HG02885 (cell line): ENCODE measurements around the gene PRKAA2.

Experiments used
- ATAC-seq: cut with Tn5 transposase; IDR thresholded peaks from one replicate; pipeline ENCODE4 v1.9.1; 2021; ENCODE audit warnings: mild to moderate bottlenecking; ENCODE audit not compliant: unreplicated experiment, poor library complexity

PRKAA2 gene

DNA sequence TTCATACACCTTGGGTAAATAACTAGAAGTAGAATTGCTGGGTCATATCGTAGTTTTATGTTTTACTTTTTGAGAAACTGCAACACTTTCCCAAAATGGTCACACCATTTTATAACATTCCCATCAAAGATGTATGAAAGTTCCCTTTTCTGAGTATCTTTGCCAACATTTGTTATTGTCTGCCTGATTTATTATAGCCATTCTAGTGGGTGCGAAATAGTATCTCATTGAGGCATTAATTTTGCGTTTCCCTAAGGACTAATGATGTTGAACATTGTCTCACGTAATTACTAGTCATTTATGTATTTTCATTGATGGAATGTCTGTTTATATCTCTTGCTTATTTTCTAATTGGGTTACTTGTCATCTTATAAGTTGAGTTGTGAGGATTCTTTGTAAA lies 3.4 kb downstream of the PRKAA2 start:
- no peak for ATAC-seq

DNA sequence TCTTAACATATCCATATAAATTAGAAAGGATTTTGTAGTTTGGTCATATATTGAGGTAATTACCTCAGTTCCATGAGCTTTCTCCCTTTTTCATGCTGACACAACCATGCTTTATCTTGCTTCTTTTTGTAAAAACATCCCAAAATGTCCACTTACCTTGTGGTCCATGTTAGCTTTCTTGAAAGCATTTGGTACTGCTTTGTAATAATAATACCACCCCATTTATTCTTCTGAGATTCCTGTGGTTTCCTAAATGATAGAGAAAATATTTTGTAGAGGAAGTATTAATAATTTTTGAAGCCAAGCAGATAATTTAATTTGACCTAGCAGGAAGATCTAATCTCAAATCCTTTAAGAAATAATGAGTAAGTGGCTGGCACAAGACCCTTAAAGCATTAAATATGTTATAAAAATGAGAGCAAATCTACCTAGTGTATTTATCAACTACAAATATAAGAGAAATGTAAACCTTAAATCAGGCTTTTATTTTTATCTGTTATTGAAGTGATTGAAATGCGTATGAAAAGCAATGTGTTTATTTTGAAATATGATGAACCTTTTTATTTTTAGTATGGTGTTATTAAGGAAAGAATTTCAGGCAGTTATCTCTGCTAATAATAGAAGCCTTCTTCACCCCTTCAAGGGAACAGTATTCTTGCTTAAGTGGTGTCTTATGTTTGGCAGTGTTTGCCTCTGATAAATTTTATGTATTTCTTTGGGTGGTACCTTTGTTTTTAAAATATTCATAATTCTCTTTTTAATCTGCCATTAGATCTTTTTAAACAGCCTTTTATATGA lies 9.2 kb downstream of the PRKAA2 start:
- no peak for ATAC-seq

DNA sequence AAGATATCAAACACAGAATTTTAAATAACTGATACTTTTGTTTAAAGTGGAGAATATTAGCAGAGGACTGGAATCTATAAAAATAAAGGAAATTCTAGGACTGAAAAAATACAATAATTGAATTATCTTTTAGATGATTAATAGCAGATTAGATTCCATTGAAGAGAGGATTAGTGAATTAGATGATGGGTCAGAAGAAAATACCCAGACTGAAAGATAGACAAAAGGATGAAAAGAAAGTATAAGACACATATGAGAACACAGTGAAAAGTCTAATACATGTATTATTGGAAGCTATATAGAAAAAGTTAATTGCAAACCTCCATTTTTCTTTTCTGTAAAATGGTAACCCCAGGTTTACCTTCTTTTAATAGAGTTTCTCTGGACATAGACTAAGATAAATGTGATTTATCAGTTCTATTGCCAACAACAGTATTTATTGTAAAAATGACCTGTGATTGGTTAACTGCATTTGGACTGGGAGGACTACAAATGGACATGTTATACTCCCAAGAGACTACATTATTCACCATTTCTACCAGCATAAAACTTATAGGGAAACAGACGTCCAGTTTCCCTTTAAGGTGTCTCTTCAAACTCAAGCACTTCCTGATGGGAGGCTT lies 11.0 kb downstream of the PRKAA2 start:
- ATAC-seq: no peak

DNA sequence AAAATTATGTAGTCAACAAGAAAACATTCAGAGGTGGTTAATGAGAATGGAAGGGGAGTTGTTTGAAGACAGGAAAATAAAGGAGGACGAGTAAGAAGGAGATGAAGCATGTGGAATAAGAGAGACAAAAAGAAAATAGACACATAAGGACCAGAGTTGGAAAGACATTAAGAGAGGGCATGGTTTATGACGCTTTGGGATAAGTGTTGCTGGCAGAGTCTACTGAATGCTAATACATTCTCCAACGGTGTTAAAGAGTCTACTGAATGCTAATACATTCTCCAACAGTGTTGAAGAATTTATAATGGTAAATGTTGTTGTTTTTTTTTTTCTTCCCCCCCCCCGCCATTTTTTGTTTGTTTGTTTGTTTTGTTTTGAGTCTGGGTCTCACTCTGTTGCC lies 13.1 kb downstream of the PRKAA2 start:
- ATAC-seq: no peak

DNA sequence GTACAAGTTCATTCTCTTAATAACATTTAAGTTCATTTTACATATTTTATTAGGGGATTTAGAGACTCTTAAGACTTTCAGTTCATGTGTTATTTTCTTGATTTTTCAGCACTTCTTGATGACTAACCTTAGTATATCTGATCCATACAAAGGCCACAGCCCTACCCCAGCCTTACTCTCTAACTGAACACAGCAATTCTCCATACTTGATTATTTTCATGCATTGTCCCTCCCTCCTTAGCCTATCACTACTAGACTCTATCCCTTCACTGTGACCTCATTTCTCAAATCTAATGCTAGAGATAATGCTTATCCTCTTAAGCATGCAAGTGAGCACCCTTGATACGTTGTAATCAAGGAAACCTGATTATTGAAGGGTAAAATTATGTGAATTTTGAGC lies 15.2 kb downstream of the PRKAA2 start:
- no peak for ATAC-seq

DNA sequence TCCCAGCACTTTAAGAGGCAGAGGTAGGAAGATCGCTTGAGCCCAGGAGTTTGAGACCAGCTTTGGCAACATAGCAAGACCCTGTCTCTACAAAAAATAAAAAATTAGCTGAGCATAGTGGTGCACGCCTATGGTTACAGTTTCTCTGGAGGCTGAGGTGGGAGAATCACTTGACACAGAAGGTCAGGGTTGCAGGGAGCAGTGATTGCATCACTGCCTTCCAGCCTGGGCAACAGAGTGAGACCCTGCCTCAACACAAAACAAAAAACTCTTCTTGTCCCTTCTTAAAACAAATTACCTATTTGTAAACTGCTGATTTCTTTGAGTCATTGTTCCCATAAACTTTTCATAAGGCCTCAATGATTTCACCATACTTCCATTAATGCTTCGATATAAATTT lies 18.7 kb downstream of the PRKAA2 start:
- ATAC-seq: no peak

DNA sequence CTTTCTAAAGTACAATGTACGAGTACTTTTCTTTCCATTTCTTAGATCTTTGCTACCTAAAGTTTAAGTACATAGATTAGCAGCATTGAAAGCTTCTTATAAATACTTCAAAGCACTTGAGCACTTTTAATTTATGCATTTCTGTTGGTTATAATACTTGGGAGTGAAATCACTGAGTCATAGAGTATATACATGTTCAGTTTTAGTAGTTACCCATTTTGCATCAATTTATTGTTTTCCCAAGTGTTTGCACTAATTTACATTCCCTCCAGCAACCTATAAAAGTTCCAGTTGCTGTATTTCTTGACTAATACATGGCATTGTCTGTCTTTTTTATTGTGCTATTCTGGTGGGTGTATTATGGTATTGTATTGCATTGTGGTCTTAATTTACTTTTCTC lies 20.3 kb downstream of the PRKAA2 start:
- ATAC-seq: no peak

DNA sequence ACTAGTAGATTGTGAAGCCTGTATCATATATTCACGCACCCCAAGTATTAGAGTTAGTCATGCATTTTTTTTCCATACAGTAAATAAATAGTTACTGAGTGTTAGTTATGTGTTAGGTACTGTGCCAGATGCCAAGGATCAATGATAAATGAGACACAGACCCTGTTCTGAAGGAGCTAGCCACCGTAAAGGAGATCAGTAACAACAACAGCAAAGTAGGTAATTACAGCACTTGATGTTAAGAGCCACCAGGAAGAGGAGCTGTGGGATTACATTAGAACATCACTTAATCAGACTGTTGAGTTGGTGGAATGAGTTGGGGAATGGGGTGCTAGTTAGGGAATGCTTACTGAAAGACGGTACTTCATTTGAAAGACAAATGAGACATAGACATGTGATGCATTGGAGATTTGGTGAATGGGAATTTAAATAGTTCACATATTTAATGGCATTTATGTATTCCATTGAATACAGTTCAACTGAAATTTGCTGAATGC lies 21.0 kb downstream of the PRKAA2 start:
- no peak for ATAC-seq

DNA sequence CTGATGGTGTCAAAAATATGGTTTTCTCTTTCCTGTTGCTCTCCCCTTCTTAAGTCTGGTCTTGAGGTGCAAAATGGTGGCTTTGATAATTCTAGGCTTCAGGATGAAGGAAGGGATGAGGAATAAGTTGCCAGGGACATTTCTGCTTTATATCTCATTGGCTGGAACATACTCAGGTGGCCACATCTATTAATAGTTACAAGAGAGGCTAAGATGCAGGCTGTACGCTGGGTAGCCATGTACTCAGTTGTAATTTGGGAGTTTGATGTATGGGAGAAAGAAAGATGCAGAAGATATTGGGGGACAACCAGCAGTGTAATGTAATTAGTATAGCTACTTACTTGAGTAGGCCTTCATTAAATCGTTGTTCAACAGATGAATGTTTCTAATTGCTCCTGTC lies 25.2 kb downstream of the PRKAA2 start:
- ATAC-seq: no peak

DNA sequence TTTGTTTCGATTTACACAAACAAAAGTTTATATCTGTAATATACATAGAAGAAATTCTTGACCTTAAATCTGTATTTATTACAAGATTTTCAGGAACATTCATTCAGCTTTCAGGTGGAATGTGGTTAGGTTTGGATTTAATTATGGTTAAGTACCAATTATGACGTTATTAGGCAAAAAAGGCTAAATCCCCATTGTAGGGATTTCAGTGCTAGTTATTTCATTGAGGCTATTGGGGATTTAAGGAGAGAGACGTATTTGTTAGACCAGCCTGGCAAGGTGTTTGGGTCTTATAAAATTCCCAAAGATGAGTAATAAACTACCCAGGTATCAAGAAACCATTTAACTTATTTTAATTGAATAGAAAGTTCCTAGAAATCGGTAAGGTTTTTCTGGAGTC lies 26.0 kb downstream of the PRKAA2 start:
- ATAC-seq: no peak

DNA sequence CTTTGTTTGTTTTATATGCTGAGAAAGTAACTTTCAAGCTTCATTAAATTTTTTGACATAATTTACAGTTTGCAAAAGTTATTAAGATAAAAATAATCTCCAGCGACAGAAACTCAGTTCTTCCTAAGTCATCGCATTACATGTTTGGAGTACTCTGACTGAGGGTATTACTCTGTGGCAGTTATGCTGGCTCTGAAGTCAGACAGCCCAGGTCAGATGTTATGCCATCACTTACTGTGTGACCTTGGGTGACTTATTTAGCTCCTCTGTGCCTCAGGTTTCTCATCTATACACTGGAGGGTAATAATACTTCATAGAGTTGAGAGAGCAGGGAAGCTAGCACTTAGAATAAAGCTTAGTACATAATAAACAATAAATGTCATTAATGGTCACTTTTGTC lies 26.4 kb downstream of the PRKAA2 start:
- no peak for ATAC-seq

DNA sequence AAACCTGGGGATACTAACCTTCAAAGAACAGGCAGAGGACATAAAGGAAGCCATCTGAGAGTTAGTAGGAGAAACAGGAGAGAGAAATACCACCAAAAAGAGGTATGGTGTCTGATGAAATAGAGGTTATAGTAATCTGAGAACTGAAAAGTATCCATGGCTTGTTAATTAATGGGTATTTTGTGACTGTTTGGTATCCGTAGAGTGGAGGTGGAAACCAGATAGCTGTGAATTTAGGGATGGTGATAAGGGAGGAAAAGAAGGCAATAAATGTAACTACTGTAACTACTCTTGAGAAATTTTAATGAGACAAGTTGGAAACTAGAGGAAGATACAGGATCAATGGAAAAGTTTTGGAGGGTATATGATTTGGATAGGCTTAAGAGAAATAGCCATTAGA lies 27.5 kb downstream of the PRKAA2 start:
- no peak for ATAC-seq

DNA sequence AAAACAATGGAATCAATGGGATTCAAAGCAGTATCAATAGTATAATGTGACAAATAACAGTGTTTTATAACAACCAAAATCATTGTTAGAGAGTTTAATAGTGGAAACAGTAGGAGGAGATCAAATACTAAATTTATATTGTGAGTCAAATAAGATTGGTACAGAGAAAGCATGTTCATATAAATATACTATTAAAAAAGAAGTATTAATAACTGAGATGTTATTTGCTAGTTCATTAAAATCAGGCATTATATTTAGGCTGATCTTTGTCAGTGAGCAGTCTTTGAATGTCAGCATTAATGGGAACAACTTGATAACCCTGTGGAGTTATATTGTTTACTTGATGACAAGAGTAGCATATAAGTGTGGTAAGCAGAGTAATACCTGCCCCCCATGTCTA lies 30.6 kb downstream of the PRKAA2 start:
- no peak for ATAC-seq

DNA sequence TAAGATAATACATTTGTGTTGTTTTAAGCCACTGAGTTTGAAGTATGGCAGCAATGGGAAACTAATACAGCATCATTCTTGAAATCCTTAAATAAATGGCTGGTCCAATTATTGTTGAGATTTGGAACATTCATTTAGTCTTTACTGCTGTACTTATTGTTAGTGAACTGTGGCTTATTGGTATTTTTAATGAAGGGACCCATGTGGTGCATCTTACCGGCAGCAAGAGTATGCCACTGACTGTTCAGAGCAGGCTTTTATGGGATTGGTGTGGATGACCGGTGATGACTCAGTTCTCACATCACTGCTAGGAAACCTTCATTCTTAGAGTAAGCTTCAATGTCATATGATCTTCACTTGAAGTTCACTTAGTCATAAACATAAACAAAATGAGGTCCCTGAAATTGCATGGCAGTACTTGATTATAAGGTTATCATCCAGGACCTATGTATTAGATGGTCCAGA lies 31.5 kb downstream of the PRKAA2 start:
- no peak for ATAC-seq

DNA sequence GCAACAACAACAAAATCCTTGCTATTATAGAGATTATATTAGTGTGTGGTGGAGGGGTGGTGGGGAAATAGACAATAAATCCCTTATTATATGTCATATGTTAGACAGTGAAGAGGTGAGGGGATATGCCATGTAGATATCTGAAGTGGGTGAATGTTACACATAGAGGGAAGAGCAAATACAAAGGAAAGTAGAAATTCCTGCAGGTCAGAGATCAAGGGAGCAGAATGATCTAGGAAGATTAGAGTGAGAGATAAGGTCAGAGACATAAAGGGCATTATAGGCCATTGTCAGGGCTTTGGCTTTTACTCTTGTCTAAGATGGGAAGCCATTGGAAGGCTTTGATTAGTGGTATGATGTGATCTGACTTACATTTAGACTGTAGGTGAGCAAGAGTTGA lies 38.5 kb downstream of the PRKAA2 start:
- ATAC-seq: no peak

DNA sequence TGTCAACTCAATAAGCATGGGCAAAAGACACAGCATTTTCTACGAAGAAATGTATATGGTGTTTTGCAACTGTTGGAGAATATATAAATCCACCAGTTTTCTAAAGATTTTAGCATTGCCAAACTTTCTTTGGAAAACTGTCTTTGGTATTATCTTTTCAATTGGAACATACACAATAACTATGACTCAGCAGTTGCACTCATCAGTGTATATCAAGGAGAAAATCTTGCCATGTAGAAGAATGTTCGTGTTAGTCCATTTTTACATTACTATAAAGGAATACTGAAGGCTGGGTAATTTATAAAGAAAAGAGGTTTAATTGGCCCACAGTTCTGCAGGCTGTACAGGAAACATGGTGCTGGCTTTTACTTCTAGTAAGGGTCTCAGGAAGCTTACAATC lies 41.1 kb downstream of the PRKAA2 start:
- ATAC-seq: no peak

DNA sequence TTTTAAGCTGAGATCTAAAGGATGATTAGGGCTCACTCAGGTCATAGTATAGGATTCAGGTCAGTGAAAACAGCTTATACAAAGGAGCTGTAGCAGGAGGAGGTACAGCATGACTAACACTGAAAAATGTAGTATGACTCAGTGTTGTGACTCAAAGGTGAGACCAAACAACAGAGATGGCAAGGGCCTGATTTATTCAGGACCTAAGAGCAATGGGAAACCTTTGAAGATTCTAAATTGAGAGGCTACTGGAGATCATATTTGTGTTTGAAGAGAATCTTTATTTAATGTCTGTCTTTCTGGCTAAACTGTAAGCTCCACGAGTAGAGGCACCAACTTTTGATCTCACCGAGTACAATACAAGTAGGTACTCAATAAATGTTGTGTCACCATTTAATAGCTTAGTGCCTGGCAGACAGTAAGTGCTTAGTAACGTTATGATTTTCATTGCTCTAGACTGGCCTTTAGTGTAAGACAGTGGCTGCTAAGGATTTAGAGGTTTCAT lies 43.5 kb downstream of the PRKAA2 start:
- ATAC-seq: no peak

DNA sequence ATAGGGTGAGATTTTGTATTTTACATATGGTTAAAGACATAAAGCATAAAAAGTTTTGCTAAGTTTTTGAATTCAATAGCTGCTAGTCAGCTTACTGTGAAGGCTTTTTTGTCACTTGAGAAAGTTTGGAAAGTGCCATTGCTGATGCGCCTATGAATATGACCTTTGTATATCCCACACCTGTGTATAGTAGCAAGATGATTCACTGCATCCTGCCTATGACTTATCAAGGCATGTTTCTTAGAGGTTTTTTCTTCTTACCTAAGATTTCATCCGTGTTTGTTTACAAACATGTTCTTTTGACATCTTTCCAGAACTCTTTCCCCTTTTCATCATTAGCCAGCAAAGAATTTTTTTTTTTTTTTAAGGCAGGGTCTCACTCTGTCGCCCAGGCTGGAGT lies 51.5 kb downstream of the PRKAA2 start:
- ATAC-seq: no peak

DNA sequence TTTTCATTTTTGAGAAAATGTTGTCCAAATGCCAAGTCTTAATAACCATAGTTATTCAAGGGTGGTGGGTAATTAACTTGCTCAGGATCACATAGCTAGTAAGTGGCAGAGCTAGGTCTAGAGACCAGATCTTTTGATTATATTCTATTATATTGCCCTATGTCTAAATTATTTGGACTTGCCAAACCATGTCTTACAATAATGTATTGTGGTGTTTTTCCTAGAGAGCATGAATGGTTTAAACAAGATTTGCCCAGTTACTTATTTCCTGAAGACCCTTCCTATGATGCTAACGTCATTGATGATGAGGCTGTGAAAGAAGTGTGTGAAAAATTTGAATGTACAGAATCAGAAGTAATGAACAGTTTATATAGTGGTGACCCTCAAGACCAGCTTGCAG lies 58.6 kb downstream of the PRKAA2 start:
- ATAC-seq: no peak

DNA sequence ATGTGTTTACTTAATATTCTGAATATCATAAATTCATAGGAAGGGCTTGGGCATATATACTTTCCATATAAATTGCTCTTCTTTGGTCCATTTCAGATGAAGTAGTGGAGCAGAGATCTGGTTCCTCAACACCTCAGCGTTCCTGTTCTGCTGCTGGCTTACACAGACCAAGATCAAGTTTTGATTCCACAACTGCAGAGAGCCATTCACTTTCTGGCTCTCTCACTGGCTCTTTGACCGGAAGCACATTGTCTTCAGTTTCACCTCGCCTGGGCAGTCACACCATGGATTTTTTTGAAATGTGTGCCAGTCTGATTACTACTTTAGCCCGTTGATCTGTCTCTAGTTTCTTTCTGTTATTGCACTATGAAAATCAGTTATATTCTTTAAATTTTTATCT lies 62.3 kb downstream of the PRKAA2 start:
- ATAC-seq: no peak

DNA sequence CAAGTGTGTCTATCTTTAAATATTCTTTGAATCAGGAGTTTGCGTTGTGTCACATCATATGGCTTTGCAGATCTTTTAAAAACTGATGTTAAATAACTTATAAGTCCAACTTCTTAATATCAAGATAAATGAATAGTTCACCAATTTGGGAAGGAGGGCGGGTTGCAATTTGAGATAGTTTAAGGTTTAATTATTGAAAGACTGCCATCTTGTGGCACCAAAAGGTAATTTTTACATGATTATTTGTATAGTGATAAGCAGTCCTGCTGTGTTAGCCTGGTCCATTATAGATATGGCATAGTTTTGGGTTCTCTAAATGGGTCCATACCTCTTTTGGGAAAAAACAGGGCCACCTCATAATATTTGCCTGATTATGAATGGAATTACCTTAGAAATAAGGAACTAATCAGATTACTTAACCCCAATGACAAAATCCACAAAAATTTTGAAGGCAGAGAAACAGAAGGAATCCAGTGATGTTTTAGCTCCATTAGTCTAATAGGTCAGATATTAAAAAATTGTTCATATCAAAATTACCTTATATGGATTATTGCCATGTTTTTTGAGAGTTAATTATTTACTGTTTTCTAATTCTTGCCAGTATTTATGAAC lies 64.3 kb downstream of the PRKAA2 start:
- ATAC-seq: peak; percentile 63
